Activated CD8-positive, alpha-beta memory T cell treated with anti-CD3 and anti-CD28 coated beads for 24 hours (primary cell): ENCODE data around the gene PTPN18.
"Not testable (repeated sequence)": the region's sequence is repeated elsewhere in the genome, so short reads cannot be mapped to it uniquely, and the experiment has no call there.

Source experiments
- DNase-seq: peaks from one replicate; pipeline ENCODE4 v3.0.0-alpha.2; 2020

PTPN18 gene

DNA sequence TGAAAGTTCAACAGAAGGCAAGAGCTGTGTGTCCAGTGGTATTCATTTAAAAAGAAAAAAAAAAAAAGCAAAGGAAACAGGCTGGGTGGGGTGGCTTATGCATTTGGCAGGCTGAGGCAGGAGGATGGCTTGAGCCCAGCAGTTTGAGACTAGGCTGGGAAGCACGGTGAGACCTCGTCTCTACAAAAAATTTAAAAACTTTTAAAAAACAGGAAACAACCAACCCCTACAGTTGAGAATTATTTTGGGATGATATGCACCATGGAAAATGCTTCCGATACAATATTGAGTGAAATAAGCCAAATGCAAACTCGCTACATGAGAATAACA lies 31.2 kb downstream of the PTPN18 start:
- DNase-seq = no peak

DNA sequence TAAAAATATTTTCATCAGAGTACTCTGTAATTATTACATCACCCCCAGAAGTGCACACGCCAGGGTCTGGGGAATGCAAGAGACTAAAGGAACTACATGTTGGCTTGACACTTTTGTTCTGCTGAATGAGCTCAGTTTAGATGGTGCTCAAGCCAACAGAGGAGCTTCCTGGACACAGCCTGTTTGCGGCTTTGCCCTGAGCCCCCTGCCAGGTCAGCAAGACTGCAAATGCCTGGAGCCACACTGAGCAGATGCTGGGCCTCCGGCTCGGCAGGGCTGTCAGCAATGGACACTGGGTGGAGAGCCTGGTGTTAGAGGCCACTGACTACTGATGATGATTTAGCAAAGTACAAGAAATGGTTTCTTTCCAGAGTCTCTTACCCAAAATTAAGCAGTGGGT lies 31.9 kb downstream of the PTPN18 start:
- DNase-seq = no peak

DNA sequence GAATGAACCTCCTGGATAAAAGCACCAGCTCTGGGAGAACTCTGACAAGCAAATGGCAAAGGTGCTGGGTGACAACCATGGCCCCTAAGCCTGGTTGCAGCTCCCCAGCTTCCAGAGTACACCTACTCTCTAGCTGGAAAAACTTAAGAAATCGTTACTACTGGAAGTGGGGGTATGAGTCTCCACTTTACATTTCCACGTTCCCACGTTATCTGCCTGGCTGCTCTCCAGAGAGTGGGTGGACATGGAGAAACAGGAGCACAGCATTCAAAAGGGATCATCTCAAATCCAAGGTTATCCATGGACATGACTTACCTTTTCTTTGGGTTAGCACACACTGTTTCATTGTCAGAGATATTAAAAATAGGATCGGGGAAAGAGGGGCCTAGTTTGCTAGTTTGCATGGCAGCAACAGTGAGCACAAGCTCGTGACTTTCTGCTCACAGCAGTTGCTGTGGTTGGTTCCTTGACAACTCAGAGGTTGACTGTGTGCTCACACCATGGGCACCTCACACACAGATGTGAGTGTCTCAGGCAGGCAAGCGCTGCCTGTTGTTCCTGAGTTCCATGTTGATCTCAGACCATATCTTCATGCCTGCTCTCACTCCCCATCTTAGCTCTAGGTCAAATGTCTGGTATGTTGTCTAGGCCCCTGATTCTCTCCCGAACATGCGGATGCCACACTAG lies 32.5 kb downstream of the PTPN18 start:
- DNase-seq = no peak

DNA sequence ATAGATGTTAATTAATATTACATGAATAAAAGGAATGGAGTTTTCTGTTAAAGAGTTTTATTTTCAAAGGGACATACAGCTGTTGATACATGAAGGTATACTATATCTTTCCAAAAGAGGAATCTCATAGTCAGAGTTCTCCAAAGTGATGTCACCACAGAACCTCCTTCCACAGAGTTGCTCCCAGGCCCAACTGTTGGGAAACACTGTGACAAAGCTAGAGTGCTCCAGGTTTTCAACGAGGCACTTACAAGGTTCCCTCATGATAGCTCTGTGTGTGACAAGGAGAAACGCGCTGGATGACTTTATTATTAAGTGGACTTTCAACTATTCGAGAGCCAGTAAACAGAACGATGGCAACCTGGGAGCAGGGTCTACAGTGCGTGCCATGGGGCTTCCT lies 33.5 kb downstream of the PTPN18 start:
- no peak for DNase-seq

DNA sequence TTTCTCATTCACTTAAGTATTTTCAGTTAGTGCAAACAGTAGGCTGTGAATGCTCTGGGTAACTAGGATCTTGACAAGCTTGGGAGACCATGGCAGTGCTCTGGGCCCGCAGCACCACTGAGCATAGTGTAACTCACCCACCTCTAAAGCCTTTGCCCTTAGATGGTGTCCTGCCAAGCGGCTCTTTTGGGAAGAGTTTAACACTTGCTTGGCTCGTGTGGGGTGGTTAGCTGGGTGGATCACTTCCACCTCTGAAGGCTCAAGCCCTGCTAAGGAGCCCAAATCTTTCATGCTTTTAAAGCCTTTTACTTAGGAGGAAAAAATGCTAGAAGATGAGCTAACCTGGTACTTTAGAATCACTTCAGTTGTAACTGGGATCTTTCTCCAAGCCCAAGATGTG lies 33.9 kb downstream of the PTPN18 start:
- no peak for DNase-seq

DNA sequence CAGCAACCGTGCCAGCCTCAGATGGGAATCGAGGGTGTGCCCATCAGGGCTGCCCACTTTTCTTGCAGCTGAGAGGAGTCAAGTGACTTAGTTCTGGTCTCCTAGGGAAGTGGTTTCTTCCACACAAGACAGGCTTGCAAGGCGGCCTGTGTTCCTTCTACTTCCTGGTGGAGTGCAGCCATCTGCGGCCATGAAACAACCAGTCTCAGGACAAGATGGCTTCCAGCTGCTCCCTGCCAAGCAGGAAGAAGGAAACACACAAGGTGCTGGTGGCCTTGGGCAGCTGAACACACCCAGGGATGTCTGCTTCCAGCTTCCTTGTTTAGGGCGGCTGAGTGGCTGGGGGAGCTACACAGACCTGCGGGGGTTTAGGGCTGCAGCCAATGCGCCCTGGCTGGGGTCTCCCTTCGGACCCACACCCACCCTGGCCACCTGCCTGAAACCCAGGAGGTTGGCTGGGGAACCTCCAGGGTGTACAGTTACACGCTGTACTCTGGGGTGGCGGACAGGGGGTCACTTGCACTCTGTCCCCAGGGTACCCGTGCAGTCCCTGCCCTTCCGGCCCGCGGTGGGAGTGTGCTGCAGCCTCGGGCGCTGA lies 34.7 kb downstream of the PTPN18 start:
- DNase-seq = no peak

DNA sequence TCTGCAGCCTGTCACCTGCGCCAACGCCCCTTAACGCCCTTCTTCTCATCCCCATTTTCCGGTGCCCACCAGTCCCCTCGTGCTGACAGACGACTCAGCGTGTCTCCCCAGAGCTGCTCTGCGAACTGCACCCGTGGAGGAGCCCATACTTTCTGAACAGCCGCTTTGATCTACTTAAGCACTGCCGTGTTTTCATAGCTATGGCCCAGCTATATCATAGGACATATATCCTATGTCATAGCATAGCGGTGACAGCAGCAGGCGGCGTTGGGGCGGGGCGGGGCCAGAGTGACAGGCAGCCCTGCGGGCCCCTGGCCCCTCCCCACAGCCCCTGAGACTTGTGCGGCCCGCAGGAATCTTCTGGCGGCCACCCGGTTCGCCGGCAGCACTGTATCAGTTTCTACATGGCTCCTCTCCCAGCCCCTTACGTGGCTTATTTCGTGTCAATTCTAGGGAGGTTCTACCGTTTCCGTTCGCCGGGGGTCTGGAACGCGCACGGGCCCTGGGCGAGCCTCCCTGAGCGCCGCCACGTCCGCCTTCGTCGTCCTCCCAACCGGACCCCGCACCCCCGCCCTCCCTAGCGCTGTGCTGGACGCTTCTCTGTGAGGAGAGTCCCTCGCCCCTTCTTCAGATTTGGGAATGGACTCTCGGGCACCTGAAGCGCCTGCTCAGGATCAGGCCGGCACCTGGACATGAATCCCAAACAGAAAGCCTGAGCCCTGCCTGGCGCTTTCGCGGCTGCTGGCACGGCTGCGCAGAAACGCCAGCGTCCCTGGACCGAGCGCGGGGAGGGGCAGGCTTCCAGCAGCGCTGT lies 35.4 kb downstream of the PTPN18 start:
- peak; percentile 85 for DNase-seq

DNA sequence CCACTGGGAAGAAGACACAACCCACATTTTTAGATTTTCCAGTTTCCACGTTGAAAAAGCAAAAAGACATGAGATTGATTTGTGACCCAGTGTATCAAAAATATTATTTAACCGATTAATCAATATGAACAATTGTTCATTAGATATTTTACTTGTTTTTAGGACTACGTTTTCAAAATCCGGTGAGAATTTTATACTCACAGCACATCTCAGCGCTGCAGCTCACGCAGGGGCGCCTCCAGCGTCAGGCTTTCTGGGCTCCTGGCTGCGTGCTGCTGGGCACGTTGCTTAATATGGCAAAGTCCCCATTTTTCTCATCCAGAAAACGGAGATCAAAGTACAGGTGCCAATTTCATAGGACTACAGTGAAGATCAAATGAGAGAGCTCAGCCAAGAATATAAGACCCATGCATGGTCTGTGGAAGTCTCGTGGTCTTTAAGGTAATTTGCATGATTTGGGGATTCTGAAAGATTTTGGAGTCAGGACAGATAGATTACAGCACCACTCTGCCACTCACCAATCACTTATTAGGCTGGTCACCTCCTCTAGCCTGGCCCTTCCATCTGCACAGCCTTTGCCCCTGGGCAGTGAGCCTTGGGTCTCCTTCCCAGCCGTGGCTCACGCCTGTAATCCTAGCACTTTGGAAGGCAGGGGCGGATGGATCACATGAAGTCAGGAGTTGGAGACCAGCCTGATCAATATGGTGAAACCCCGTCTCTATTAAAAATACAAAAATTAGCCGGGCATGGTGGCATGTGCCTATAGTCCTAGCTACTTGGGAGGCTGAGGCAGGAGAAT lies 36.2 kb downstream of the PTPN18 start:
- no peak for DNase-seq

DNA sequence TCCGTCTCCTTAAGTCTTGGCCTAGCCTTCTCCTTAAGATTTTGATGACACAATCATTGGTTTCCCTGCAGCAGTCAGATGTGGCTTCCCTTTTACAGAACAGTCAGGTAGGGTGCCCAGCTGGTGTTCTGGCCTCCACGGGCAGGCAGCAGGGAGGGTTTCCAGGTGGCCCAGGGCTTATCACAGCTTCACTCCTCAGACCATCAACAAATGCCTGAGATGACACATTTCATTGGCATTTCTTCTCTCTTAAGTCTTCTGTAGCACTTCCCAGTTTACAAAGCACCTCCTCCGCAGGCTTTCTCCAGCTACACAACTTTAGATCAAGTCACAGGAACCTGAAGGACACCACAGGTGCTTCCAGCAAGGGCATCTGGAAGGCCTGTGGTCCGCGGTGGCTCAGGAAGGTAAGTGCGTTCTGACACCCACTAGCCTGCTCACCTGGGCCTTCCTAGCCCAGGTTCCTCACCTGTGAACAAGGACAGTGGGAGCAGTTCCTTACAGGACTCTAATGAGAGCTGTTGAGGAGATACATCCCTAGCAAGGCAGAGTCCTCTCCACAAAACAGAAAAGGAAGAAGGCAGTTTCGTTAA lies 37.6 kb downstream of the PTPN18 start:
- no peak for DNase-seq

DNA sequence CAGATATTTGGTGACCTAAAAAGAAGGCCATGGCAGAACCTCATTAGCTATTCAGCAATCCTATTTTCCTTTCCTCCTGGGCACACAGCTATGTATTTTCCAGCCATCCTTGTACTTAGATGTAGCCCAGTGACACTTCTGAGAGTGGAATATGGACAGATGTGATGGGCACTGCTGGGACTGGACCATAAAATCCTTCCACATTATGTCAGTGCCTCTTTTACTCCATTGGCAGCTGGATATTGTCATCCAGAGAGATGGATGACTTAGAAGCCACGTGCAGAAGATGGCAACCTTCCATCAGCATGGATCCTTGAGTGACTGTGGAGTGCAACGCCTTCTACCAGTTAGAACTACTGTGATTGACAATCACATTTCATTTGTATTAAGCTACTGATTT lies 50.4 kb downstream of the PTPN18 start:
- not testable (repeated sequence) for DNase-seq

DNA sequence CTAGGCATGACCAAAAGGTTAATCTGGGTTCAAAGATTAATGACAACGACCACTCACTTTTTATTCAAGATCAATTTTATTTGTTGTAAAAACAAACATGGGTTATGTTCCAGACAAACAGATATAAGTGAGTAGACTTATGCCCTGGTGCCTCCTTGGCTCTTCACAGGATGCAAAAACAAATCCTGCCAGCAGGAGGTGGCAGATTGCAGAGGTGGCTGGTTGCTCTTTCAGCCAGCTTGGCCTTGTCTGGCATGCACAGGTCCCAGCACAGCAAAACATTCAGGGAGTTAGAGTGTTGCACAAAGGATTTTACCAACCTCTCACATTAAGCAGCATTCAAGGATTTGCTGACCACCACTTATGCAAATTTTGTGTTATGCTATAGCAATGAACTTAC lies 60.8 kb downstream of the PTPN18 start:
- DNase-seq = not testable (repeated sequence)

DNA sequence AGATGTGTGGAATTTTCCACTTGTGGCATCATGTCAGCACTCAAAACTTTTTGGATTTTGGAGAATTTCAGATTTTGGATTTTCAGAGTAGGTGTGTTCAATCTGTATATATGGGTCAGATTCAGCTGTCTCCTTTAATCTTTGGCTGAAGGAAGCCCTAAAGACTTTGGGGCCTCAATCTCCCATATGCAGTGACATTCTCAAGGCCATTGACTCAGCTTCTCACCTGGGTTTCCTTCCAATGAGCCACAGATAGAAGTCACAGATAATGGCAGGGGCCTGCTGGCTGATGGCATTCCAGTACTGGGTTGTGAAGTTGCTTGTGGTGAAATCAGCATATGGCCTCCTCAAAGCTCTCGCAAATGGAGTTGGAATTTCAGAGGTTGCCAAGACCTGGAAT lies 63.0 kb downstream of the PTPN18 start:
- DNase-seq = not testable (repeated sequence)
